ENCODE measurements around the gene DEFB118. TPM values are rescaled to one million over a fixed set of nuclear protein-coding genes. Genes with fewer than 3 reads are reported as not detected.
"Not testable (repeated sequence)": the region's sequence is repeated elsewhere in the genome, so short reads cannot be mapped to it uniquely, and the experiment has no call there.

DEFB118 gene, protein sequence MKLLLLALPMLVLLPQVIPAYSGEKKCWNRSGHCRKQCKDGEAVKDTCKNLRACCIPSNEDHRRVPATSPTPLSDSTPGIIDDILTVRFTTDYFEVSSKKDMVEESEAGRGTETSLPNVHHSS
- not detected in 2 replicates for total RNA-seq (2014; rRNA removed; shearing (Covaris generic); ENCODE audit: low replicate concordance)

- in situ Hi-C loops (cut with HindIII; ENCODE audit: low pct_unique_long_range_greater_than_20kb, low sequenced_read_pairs) = no loop called here
- no peak for DNase-seq (ENCODE audit: low read depth)
These were observed at the start of gene DEFB118 for GRCh38 chr20:31368301-31368700. TSS of gene DEFB118 (plus strand) at chr20:31368601. CDS start at chr20:31368651, 50 bp downstream.

DNA sequence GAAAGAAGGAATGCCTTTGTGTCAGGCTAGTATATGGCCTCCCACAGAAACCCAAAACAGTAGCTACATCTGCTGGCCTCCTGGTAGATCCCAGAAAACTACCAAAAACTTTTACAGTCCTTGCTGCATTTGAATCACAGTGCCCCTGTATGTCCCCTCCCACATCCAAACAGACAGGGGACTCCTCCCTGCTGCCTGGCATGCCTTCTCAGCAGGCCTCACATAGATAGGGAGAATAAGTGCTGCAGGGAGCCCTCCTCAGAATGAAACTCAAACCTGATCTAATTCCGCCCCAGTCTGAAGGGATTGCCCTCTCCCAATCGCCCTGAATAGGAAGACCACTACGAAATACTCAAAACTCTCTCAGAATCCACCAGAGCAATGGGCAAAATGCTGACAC is 45.9 kb upstream of the DEFB118 start:
- in situ Hi-C loops (cut with HindIII; ENCODE audit: low pct_unique_long_range_greater_than_20kb, low sequenced_read_pairs) = no loop called here

GRCh38 chr20:31330893-31331292 is 37.5 kb upstream of the DEFB118 start:
- DNase-seq (ENCODE audit: low read depth) = no peak
- in situ Hi-C loops (cut with HindIII; ENCODE audit: low pct_unique_long_range_greater_than_20kb, low sequenced_read_pairs) = no loop called here

More for the DNA sequence above, 45.9 kb upstream of the DEFB118 start:
- DNase-seq (ENCODE audit: low read depth) = no peak

DNA sequence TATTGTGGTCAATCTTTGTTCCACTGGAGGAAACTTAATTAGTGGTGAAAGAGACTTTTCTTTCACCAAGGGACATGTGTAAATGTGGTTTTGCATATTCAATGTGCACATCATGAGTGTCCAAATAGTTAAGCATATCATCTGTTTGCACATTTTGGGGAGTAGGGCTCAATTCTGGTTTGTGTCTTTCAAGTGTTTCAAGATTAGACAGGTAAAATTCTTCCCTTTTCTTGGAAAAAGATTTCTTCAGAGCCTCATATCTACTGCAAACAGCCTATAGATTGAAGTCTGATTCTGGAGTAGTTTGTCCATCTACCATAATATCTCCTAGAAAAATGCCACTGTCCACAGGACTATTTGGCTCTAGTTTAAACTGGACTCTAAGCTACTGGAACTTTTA is 26.9 kb upstream of the DEFB118 start:
- DNase-seq (ENCODE audit: low read depth) = no peak
- in situ Hi-C loops (cut with HindIII; ENCODE audit: low pct_unique_long_range_greater_than_20kb, low sequenced_read_pairs) = no loop called here

- in situ Hi-C loops (cut with HindIII; ENCODE audit: low pct_unique_long_range_greater_than_20kb, low sequenced_read_pairs) = no loop called here
These were observed 12.4 kb upstream of the DEFB118 start for GRCh38 chr20:31355981-31356380.

DNA sequence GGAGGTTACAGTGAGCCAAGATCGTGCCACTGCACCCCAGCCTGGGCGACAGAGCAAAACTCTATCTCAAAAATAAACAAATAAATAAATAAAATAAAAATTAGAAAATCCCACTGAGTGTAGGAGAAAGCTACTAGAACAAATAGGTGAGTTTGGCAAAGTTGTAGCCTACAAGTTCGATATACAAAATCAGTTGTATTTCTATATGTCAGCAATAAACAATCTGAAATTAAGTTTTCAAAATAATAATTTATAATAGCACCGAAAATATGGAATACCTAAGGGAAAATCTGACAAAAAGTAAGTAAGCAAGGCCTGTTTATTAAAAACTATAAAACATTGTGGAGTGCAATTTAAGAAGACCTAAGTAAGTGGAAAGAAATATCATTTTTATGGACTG is 5.1 kb upstream of the DEFB118 start:
- in situ Hi-C loops (cut with HindIII; ENCODE audit: low pct_unique_long_range_greater_than_20kb, low sequenced_read_pairs) = no loop called here
- no peak for DNase-seq (ENCODE audit: low read depth)

More at GRCh38 chr20:31355981-31356380, 12.4 kb upstream of the DEFB118 start:
- DNase-seq (ENCODE audit: low read depth) = no peak

DNA sequence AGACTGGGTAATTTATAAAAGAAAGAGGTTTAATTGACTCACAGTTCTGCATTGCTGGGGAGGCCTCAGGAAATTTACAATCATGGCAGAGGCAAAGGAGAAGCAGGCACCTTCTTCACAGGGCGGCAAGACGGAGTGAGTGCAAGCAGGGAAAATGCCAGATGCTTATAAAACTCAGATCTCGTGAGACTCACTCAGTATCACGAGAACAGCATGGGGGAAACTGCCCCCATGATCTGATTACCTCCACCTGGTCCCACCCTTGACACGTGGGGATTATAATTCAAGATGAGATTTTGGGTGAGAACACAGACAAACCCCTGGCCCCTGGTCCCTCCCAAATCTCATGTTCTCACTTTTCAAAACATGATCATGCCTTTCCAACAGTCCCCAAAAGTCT is 4.1 kb upstream of the DEFB118 start:
- in situ Hi-C loops (cut with HindIII; ENCODE audit: low pct_unique_long_range_greater_than_20kb, low sequenced_read_pairs) = not testable (repeated sequence)

DNA sequence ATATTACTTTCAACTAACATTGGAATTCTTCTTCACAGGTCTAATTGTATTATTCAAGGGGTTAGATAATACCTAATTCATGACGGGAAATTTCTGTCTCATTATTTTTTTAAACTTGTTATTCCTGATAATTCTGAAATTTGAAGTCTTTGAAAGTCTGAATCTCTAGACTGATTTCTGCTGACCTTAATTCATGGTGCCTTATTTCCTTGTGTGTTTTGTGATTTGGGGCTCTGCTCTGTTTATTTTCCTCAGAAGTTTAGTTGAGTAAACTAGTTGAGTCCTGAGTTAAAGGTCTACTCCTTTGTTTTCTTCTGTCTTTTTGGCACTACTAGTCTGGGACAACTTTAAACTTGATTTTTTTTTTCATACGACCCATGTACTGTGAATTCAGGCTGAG is 5.9 kb downstream of the DEFB118 start:
- no peak for DNase-seq (ENCODE audit: low read depth)
- in situ Hi-C loops (cut with HindIII; ENCODE audit: low pct_unique_long_range_greater_than_20kb, low sequenced_read_pairs) = no loop called here

More for the DNA sequence above, 4.1 kb upstream of the DEFB118 start:
- DNase-seq (ENCODE audit: low read depth) = not testable (repeated sequence)

- in situ Hi-C loops (cut with HindIII; ENCODE audit: low pct_unique_long_range_greater_than_20kb, low sequenced_read_pairs) = no loop called here
- no peak for DNase-seq (ENCODE audit: low read depth)
These were observed 22.1 kb downstream of the DEFB118 start, which contains the start of gene DEFB119 for GRCh38 chr20:31390490-31390889. TSS of gene DEFB119 (minus strand) at chr20:31390590. CDS start at chr20:31390483, 107 bp downstream.

DNA sequence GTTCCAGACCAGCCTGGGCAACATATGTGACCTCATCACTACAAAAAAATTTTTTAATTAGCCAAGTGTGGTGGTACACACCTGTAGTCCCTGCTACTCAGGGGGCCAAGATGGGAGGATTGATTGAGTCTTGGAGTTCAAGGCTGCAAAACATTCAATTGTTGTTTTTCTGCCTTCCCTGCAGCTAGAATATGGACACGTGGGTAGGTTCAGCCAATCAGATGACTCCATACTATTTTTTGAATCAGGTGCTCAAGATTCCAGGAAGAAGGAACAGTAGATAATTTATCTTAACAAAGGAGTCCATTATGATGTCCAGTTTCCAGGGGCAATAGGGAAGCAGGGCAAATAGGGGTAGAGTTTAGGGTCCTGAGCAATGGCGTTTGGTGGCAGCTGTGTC is 24.4 kb downstream of the DEFB118 start:
- in situ Hi-C loops (cut with HindIII; ENCODE audit: low pct_unique_long_range_greater_than_20kb, low sequenced_read_pairs) = no loop called here

DNA sequence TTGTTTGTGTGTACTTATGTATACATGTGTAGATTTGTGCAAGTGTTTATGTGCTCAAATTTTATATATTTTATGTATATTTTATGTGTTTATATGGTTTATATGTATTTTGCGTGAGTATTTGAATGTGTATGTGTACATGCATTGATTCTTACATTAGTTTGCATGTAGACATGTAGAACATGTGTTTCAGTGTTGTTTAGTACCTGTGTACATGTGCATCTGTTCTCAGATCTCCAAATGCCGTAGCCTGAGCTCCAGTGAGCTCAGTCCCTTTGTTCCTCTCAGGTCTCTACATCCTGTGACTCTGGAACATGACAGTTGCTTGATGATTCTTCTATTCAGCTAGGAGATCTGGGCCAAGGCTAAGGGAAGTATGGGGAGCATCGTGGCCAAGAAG is 26.5 kb downstream of the DEFB118 start:
- DNase-seq (ENCODE audit: low read depth) = no peak
- in situ Hi-C loops (cut with HindIII; ENCODE audit: low pct_unique_long_range_greater_than_20kb, low sequenced_read_pairs) = no loop called here

More for the DNA sequence above, 24.4 kb downstream of the DEFB118 start:
- DNase-seq (ENCODE audit: low read depth) = no peak

GRCh38 chr20:31403886-31404285 is 35.5 kb downstream of the DEFB118 start:
- in situ Hi-C loops (cut with HindIII; ENCODE audit: low pct_unique_long_range_greater_than_20kb, low sequenced_read_pairs) = no loop called here
- DNase-seq (ENCODE audit: low read depth) = no peak

DNA sequence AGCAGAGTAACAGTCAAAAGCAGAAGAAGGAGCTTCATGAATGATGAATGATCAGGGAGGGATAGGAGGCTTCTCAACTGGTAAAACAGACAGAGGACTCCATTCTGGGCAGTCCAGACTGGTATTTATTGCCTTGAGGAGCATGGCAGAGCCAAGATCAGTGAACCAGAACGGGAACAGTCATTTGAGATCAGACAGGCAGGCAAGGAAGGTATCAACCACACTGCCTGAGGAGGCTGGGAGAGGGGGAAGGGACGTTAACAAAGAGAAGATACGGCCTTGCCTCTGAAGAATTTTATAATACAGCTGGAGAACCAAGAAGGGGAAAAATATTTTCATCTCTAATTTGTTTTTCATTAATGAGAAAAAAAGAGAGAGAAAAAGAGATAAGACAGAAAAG is 37.7 kb downstream of the DEFB118 start, which contains the start of gene DEFB121:
TSS of gene DEFB121 (minus strand) at position 101 of the 400 bp plus-strand sequence. CDS start at position 38, 63 bp downstream.
- DNase-seq (ENCODE audit: low read depth) = peak; percentile 18
- in situ Hi-C loops (cut with HindIII; ENCODE audit: low pct_unique_long_range_greater_than_20kb, low sequenced_read_pairs) = no loop called here

- no peak for DNase-seq (ENCODE audit: low read depth)
- in situ Hi-C loops (cut with HindIII; ENCODE audit: low pct_unique_long_range_greater_than_20kb, low sequenced_read_pairs) = no loop called here
These were observed 41.6 kb downstream of the DEFB118 start for GRCh38 chr20:31410011-31410410.

GRCh38 chr20:31414381-31414780 is 46.0 kb downstream of the DEFB118 start:
- DNase-seq (ENCODE audit: low read depth) = no peak
- in situ Hi-C loops (cut with HindIII; ENCODE audit: low pct_unique_long_range_greater_than_20kb, low sequenced_read_pairs) = no loop called here

DNA sequence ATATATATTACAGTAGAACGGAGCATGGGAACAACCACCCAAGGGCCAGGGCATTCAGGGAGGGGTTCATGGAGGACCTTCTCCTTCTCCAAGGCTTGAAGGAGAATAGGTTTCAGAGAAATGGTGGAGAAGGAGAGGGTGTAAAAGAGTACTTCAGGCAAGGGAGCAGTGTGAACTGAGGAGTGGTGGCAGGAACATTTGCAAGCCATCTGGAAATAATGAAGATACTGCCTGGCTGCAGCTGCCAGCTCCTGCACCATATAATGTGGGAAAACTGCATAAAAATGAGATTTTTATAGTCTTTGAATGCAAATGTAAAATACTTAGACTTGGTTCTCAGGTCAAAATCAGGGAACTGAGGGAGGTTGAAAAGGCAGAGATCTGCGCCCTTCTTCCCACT is 47.3 kb downstream of the DEFB118 start:
- in situ Hi-C loops (cut with HindIII; ENCODE audit: low pct_unique_long_range_greater_than_20kb, low sequenced_read_pairs) = no loop called here
- DNase-seq (ENCODE audit: low read depth) = no peak

DNA sequence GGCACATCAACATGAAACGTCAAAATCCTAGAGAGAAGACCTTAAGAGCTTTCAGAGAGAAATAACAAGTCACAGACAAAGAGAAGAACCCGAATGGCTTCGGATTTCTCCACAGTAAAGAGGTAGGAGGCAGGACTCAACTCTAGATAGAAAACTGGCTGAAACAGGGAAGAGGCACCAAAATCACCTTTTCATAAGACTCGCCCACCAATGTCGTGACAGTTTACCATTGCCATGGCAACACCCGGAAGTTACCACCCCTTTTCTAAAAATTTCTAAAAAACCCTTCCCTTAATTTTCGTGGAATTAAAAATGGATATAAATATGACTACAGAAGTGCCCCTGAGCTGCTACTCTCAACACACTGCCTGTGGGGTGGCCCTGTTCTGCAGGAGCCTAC is 49.9 kb downstream of the DEFB118 start:
- no peak for DNase-seq (ENCODE audit: low read depth)
- in situ Hi-C loops (cut with HindIII; ENCODE audit: low pct_unique_long_range_greater_than_20kb, low sequenced_read_pairs) = no loop called here

Data from Caki2 (cell line).